GM12874 (cell line): ENCODE data around the gene PSD2.

ENCODE experiments used
- CTCF ChIP-seq: IDR thresholded peaks from 2 replicates; pipeline ENCODE4 v1.5.1; 2011; ENCODE audit warnings: low read depth, mild to moderate bottlenecking, control low read depth, low read length, moderate library complexity; ENCODE audit not compliant: insufficient read depth

Gene PSD2

GRCh38 chr5:139764886-139765408 is 30.7 kb upstream of the PSD2 start:
- no peak for TF ChIP-seq CTCF

DNA sequence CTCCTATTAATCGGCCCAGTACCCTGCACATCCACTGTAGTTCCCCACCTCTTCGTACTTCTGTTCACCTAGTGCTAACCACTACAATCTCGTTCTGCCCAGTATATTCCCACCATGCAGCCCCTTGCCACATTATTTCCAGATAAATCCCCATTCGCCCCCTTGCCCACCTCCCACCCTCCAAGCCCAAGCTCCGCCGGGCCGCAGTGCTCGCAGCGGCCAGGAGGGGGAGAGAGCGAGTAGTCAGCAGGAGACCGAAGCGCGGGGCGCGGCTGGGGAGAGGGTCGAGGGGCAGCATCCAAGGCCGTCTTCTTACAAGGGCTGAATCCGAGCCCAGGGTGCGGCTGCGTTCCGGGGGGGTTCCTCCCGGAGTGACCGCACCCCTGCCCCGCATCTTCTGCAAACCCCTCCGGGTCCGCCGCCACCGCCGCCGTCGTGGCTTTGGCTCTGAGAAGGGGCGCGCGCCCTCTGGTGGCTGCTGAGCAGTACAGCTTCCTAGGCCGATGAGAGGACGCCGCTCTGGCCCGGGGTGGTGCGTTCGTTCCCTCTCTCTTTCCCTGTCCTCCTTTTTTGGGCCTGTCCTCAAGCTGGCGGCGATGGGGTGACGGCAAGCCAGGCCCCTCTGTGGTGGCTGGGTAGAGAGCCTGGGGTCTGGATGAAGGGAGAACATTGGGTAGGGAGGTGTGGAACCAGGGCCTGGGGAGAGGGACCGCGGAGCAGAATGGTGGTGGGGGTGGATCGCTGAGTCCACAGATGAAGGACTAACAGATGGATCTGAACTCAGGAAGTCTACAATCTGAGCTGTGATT is 30.0 kb upstream of the PSD2 start:
- TF ChIP-seq CTCF, result peak; percentile 92

- TF ChIP-seq CTCF, result no peak
Measured at GRCh38 chr5:139767960-139768359, 27.6 kb upstream of the PSD2 start.

- TF ChIP-seq CTCF, result no peak
Measured at GRCh38 chr5:139768807-139769465, 26.7 kb upstream of the PSD2 start.

DNA sequence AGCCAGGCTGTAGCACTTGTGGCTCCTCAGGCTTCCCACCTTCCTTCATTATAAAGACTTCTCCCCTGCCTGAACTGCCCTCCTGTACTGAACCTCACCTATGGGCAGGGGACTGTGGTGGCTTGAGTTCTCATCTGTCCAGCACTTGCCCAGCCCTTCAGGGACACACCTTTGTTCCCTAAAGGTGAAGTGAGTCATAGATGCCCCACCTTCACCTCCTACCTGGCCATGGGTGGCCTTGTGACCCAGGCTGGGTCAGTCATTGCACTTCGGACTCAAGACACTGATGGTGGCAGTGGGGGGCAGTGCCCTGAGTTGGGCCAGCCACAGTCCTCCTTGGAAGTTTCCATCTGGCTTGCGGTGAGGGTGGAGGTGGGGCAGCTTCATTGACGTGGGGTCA is 26.1 kb upstream of the PSD2 start:
- TF ChIP-seq CTCF, result no peak

DNA sequence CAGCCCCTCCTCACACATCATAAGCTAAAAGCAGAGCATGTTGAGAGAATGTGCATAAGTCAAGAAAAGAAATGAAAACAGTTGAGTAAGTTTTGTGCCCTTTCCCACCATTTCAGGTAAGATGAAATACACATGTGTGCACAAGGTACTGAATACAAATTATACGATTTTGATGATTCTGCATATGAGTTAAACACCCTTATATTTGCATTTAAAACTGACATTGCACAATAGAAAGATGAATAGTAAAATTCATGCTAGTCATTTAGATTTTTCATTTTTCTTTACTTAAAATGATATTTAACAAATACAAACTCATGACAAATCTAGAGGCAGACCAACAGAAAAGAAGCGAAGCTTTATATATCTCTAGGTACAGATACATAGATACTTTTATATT is 24.9 kb upstream of the PSD2 start:
- no peak for TF ChIP-seq CTCF

GRCh38 chr5:139772089-139772791 is 23.4 kb upstream of the PSD2 start:
- TF ChIP-seq CTCF, result no peak
